ENCODE results near the gene CFAP45. TPM values are rescaled to one million over a fixed set of nuclear protein-coding genes. Genes with fewer than 3 reads are reported as not detected.

The CFAP45 gene
- total RNA-seq, 3 donors from 2014 or later = 0.82 to 1.2 (median 0.82) TPM

DNA sequence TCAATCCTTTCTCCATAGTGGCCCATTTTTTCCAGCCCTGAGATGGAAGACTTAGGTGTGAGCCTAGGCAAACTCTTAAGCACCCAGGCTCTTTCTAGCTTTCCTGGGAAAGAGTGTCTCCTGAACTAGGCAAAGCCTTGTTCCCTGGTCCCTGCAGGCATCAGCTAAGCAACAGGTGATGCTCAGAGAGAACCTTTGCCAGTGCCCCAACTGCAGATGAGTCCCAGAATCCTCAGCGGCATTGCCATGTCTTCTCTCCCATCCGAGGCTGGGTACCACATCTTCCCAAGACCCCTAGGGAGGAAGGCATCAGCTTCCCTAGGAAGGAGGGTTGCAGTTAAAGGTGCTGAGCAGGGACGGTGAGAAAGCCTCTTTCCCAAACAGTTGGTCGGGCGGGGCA, 29.3 kb downstream of the CFAP45 start:
- Mint-ChIP-seq H3K36me3 (ENCODE audit: insufficient read depth) (peaks cover 5% of the 10 kb centered on the region), H3K9me3 (no peaks in the 10 kb centered on the region)

DNA sequence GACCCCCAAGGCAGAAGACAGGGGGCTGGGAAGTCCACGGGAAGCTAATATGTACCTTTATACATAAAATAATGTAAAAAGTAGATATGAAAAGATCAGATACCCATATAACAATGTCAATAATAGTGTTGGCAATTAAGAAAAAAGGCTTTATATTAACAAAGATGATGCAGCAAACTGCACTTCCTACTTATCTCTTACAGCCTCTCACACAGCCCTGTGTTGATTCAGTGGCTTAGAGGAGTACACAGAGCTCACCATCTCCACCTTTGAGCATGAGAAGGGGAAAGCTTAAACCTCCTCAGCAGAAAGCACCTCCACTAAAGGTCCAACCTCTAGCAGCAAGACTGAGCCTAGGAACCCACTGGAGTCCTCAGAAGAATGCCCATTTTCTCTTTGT, 30.4 kb downstream of the CFAP45 start:
- Mint-ChIP-seq H3K9me3 (no peaks in the 10 kb centered on the region), H3K4me3 (no peak overlapping the region), H3K4me1 (ENCODE audit: low read depth) (peaks cover 11% of the 10 kb centered on the region), H3K36me3 (ENCODE audit: insufficient read depth) (peaks cover 5% of the 10 kb centered on the region), H3K27me3 (ENCODE audit: low read depth) (peaks cover 4% of the 10 kb centered on the region)
- ATAC-seq = no peak
- no peak for DNase-seq

More for the DNA sequence above, 29.3 kb downstream of the CFAP45 start:
- Mint-ChIP-seq H3K27me3 (ENCODE audit: low read depth) (peaks cover 4% of the 10 kb centered on the region), H3K4me1 (ENCODE audit: low read depth) (peaks cover 11% of the 10 kb centered on the region), H3K4me3 (no peak overlapping the region)
- no peak for ATAC-seq
- no peak for DNase-seq

DNA sequence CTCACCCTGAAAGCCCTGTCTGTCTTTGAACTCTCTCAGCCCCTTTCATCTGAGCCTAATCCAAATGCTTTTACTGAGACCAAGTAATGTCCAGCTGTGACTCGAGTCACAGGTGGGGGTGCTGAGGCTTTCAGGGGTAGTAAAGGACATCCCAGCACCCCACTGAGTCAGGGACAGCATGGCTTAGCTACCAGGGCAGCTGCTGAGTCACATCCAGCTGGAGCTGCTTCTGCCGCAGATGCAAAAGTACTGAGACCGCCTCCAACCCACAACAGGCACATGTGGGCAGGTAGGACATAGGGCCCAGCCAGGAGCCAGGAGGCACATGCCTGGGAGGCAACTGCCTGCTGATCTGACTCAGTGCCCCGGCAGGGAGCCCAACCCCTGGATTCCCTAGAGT, 30.8 kb downstream of the CFAP45 start:
- peaks cover 4% of the 10 kb centered on the region for H3K36me3 Mint-ChIP-seq (ENCODE audit: insufficient read depth)
- ATAC-seq (peak; percentile 43 to 50), DNase-seq (no peak)
- no peak overlapping the region for H3K4me3 Mint-ChIP-seq
- H3K9me3 Mint-ChIP-seq = no peaks in the 10 kb centered on the region
- H3K27me3 Mint-ChIP-seq (ENCODE audit: low read depth) = peaks cover 1% of the 10 kb centered on the region
- peaks cover 11% of the 10 kb centered on the region for H3K4me1 Mint-ChIP-seq (ENCODE audit: low read depth)

DNA sequence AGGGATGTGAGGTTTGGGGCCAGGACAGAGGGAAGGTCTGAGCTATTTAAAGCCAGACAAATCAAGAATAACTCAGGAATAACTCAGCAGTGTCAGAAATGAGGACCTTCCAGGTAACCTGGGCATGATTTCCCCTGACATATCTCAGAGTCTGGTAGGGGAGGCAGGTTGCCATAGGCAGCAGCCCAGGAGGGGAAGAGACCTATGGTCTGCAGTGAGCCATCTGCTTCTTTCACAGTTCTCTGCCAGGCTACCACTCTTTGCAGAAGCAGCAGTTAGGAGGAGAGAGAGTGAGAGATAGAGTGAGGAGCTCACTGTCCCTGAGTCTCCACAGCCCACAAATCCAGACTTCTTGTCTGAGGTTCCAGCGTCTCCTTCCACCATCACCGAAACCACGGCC, 31.2 kb downstream of the CFAP45 start:
- H3K4me1 Mint-ChIP-seq (ENCODE audit: low read depth) = peaks cover 11% of the 10 kb centered on the region
- ATAC-seq (no peak), DNase-seq (no peak)
- no peak overlapping the region for H3K4me3 Mint-ChIP-seq
- peaks cover 3% of the 10 kb centered on the region for H3K36me3 Mint-ChIP-seq (ENCODE audit: insufficient read depth)
- no peaks in the 10 kb centered on the region for H3K27me3 Mint-ChIP-seq (ENCODE audit: low read depth)
- H3K9me3 Mint-ChIP-seq = no peaks in the 10 kb centered on the region

DNA sequence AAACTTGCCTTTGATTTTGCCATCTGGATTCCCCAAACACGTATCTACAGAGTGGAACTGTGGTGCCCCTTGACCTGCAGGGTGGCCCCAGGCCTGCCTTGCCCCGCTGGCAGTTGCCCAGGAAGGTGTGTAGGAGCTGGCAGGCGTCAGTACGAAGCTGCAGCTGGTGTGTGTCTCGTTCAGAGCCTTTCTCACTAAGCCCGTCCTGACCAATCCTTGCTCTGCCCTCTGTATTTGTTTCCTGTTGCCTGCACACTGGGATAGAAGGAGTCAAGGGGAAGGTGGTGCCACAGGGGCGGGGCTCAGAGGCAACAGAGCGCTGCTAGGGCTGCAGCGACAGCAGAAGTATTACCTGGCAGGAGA, 32.3 kb downstream of the CFAP45 start:
- H3K9me3 Mint-ChIP-seq = no peaks in the 10 kb centered on the region

DNA sequence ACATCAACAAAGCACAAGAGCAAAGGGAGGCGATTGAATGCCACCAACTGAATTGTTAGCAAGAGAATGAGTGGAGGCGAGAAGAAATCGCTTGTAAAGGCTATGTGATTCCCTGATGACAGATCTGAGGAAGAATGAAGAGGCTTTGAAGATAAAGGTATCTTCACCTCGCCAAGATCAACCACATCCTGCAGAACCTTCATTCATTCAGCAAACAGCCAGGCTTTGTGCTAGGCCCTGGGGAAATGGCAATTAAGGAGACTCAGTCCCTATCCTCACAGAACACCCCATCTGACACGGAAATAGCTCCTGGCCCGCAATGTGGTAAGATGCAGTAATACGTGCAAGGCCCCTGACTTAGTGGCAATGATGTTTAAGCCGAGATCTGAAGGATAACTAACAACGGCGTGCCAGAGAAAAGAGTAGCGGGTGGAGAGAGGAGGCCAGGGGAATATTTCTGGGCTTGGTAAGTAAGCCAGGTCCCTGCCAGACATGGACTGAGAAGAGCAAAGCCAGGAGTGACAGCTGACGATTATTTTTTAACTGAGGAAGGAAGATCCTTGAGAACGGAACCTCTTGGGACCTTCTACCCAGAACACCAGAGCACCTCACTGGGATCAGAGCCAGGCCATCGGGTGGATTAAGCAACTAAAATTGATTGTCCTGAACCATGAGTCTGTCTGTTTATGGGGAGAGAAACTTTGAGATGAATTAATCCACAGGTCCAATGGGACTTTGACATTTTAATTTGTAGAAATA, 32.9 kb downstream of the CFAP45 start:
- no peak for DNase-seq
- ATAC-seq = no peak
- Mint-ChIP-seq H3K4me3 (no peak overlapping the region), H3K36me3 (ENCODE audit: insufficient read depth) (peaks cover 3% of the 10 kb centered on the region), H3K4me1 (ENCODE audit: low read depth) (peaks cover 11% of the 10 kb centered on the region), H3K27me3 (ENCODE audit: low read depth) (no peaks in the 10 kb centered on the region), H3K9me3 (no peaks in the 10 kb centered on the region)

More for the DNA sequence above, 32.3 kb downstream of the CFAP45 start:
- Mint-ChIP-seq H3K4me3 (no peak overlapping the region), H3K4me1 (ENCODE audit: low read depth) (peaks cover 11% of the 10 kb centered on the region), H3K36me3 (ENCODE audit: insufficient read depth) (peaks cover 3% of the 10 kb centered on the region), H3K27me3 (ENCODE audit: low read depth) (no peaks in the 10 kb centered on the region)
- DNase-seq = no peak
- ATAC-seq = no peak

DNA sequence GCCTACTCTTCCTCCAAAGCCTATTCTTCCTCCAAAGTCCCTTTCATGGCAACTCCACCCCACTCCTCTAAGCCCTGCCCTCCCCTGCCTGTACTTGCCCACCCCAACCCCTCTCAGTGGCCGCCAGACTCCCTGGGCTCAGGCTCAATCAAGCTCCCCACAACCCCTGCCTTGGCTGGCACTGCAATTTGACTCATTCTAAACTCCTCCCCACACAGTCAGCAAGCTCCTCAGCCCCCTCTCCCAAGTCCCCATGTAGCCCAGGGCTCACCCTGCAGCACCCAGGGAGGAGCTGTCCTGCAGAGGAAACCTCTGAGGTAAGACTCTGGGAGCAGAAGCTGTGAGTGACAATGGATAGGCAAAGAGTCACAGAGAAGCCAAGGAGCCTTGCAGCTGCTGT, 33.9 kb downstream of the CFAP45 start:
- ATAC-seq = no peak
- no peaks in the 10 kb centered on the region for H3K9me3 Mint-ChIP-seq
- H3K36me3 Mint-ChIP-seq (ENCODE audit: insufficient read depth) = no peaks in the 10 kb centered on the region
- no peak overlapping the region for H3K4me3 Mint-ChIP-seq
- no peak for DNase-seq
- H3K4me1 Mint-ChIP-seq (ENCODE audit: low read depth) = peaks cover 11% of the 10 kb centered on the region
- H3K27me3 Mint-ChIP-seq (ENCODE audit: low read depth) = no peaks in the 10 kb centered on the region

DNA sequence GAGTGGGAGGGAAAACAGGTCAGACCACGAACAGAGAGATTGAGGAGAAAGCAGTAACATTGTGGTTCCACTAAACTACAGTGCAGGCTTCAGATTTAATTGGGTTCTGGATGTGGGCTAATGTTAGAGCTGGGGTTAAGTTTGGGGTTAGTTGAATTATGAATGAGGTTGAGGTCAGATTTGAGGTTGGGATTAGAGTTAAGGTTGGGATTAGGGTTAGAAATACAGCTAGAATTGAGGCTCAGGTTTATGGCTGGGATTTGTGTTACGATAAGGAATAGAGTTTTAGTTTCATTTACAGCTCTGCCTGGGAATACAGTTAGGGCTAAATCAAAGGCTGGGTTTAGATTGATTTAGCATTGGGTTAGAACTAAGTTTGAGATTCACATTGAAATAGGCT, 35.7 kb downstream of the CFAP45 start:
- Mint-ChIP-seq H3K9me3 (no peaks in the 10 kb centered on the region), H3K4me3 (no peak overlapping the region), H3K36me3 (ENCODE audit: insufficient read depth) (no peaks in the 10 kb centered on the region), H3K27me3 (ENCODE audit: low read depth) (no peaks in the 10 kb centered on the region), H3K4me1 (ENCODE audit: low read depth) (peaks cover 11% of the 10 kb centered on the region)
- DNase-seq (no peak), ATAC-seq (no peak)

DNA sequence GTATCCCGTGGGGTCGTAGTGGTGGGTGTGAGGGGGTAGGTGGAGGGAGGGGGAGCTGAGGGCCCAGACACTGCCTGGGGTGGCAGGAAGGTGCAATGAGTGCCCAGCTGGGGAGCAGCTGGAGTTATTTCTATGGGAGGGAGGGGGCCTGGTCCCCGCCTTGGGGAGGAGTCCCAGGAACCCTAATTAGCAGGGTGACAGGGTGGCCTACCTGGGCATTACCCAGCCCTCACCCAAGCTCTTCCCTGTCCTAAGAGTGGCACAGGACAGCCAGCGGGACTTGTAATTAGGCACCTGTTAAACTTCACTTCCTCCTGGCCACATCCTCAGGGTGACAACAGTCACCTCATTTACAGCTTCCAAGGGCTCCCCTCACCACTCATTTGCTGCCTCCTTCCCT, 37.4 kb downstream of the CFAP45 start, which contains the start of gene VSIG8:
VSIG8 (minus strand) TSS at position 101 of the 400 bp plus-strand sequence. CDS start 136 bp downstream, outside the sequence.
- ATAC-seq (no peak), DNase-seq (no peak)
- Mint-ChIP-seq H3K27me3 (ENCODE audit: low read depth) (no peaks in the 10 kb centered on the region), H3K36me3 (ENCODE audit: insufficient read depth) (no peaks in the 10 kb centered on the region), H3K9me3 (no peaks in the 10 kb centered on the region), H3K4me1 (ENCODE audit: low read depth) (peaks cover 11% of the 10 kb centered on the region), H3K4me3 (no peak within 1 kb of the TSS)

DNA sequence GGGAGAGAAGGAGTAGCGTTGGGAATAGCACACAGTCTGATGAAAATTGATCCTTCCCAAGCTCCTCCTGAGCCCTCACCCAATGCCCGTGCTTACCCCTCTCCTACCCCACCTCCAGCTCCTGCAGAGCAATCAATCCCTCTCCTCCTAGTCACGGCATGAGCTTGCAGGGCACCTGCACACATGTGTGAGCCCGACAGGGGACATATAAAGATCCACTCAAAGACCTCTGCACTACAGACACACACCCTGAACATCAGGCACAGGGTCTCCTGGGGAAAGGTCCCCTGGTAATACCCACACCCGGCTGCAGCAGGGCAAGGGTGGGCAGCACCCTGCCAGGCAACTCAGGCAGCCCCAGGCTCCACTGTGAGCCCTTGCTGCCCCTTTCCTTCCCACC, 37.9 kb downstream of the CFAP45 start:
- H3K27me3 Mint-ChIP-seq (ENCODE audit: low read depth) = no peaks in the 10 kb centered on the region
- DNase-seq = no peak
- no peaks in the 10 kb centered on the region for H3K9me3 Mint-ChIP-seq
- ATAC-seq = no peak
- H3K4me3 Mint-ChIP-seq = no peak overlapping the region
- peaks cover 9% of the 10 kb centered on the region for H3K4me1 Mint-ChIP-seq (ENCODE audit: low read depth)
- no peaks in the 10 kb centered on the region for H3K36me3 Mint-ChIP-seq (ENCODE audit: insufficient read depth)

DNA sequence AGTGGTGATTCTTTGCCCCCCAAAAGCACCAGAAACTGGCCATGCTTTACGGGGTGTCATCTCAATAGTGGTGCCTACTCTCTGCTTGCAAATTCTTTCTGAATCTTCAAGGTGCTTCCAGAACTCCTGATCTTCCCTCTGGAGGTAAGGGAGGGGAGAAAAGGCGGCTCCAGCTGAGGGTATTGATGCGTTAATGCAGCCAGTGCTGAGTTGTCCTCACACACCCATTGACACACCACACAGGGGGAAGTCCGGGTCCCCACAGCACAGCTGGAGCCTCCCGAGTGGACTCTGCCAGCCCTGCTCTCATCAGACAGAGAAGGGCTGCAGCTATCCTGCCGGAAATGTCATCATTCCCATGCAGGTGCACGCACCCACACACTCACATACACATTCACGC, 38.7 kb downstream of the CFAP45 start:
- DNase-seq (no peak), ATAC-seq (no peak)
- H3K4me3 Mint-ChIP-seq = no peak overlapping the region
- no peaks in the 10 kb centered on the region for H3K27me3 Mint-ChIP-seq (ENCODE audit: low read depth)
- H3K4me1 Mint-ChIP-seq (ENCODE audit: low read depth) = peaks cover 1% of the 10 kb centered on the region
- no peaks in the 10 kb centered on the region for H3K9me3 Mint-ChIP-seq
- H3K36me3 Mint-ChIP-seq (ENCODE audit: insufficient read depth) = no peaks in the 10 kb centered on the region

DNA sequence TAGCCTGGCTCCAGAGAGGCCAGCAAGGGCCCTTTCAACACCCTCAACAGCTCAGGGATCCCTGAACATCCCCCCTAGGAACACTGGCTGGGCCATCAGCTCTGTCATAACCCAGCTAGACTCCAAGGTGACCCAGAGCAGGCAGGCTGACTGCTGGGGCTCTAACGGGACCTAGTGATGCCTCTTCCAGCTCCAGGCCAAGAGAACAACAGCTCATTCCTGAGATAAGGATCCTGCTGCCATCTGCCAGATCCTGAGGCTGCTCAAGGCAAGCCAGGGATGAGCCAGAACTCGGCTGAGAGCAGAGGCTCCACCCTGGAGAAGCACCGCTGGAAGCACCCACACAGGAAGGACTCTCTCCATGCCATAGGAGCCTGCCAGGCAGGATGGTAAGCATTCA, 39.5 kb downstream of the CFAP45 start:
- H3K27me3 Mint-ChIP-seq (ENCODE audit: low read depth) = no peaks in the 10 kb centered on the region
- no peak for DNase-seq
- H3K4me3 Mint-ChIP-seq = no peak overlapping the region
- no peaks in the 10 kb centered on the region for H3K9me3 Mint-ChIP-seq
- H3K4me1 Mint-ChIP-seq (ENCODE audit: low read depth) = peaks cover under 1% of the 10 kb centered on the region
- ATAC-seq = no peak
- H3K36me3 Mint-ChIP-seq (ENCODE audit: insufficient read depth) = no peaks in the 10 kb centered on the region

DNA sequence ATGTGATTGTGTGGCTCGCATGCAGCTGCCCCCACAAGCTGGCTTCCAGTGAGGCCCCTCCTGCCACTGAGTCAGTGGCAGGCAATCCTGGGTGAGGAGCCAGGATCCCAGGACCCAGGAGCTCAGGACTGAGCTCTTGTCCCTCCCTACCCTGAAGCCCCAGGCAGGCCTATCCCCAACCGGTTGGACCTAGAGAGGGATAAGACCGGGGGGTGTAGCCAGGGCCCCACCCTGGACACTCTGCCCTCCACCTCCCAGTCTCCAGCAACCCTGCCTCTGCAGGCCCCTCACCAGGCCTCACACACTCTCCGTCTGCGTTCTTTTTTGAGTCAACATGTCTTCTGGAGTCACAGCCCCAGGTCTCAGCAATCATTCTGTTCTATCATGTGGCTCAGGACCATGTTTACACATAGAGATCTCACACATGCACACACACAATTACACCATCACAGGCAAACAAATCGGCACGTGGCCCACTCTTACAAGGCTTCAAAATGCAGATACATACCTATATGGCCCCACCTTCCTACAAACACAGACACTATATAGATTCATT, 40.1 kb downstream of the CFAP45 start:
- ATAC-seq = no peak
- no peak overlapping the region for H3K4me3 Mint-ChIP-seq

DNA sequence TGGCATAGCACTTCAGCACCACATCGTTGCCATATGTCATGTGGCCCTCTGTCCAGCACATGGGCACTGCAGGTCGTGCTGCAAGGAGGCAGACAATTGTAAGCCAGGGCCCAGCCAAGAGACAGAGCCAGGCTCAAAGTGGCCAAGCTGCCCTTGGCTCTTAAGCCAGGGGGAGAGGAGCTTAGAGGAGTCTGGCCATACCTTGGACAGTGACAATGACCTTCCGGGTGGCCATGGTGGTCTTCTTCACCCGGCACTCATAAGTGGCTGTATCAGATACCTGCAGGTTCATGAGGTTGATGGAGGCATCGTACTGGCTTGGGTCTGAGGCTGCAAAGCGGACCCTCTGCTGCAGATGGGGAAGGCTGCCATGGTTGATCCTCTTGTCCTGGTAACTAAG, 42.1 kb downstream of the CFAP45 start:
- Mint-ChIP-seq H3K4me1 (ENCODE audit: low read depth) (peaks cover 11% of the 10 kb centered on the region), H3K27me3 (ENCODE audit: low read depth) (no peaks in the 10 kb centered on the region), H3K36me3 (ENCODE audit: insufficient read depth) (no peaks in the 10 kb centered on the region), H3K9me3 (no peaks in the 10 kb centered on the region), H3K4me3 (no peak overlapping the region)
- ATAC-seq (no peak), DNase-seq (no peak)

More for the DNA sequence above, 40.1 kb downstream of the CFAP45 start:
- no peaks in the 10 kb centered on the region for H3K27me3 Mint-ChIP-seq (ENCODE audit: low read depth)
- no peaks in the 10 kb centered on the region for H3K9me3 Mint-ChIP-seq
- DNase-seq = no peak
- peaks cover 5% of the 10 kb centered on the region for H3K4me1 Mint-ChIP-seq (ENCODE audit: low read depth)
- H3K36me3 Mint-ChIP-seq (ENCODE audit: insufficient read depth) = no peaks in the 10 kb centered on the region

DNA sequence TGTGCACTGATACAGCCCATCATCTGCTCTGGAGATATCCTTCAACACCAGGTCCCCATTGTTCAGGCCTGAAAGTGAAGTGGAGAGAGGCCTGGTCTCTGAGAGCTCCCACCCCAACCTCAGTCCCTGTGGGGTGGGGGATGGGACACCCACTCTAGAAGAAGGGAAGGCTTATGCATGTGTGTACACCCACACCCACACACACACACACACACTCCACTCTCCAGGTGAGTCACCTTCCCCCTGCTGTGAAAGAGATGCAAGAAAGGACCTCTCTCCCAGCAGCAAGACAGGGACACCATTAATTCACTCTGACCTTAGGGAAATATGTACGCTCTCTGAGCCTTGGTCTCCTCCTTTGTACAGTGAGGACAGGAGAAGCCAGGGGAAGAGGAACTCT, 43.4 kb downstream of the CFAP45 start:
- no peak overlapping the region for H3K4me3 Mint-ChIP-seq
- no peaks in the 10 kb centered on the region for H3K9me3 Mint-ChIP-seq
- peaks cover 14% of the 10 kb centered on the region for H3K4me1 Mint-ChIP-seq (ENCODE audit: low read depth)
- H3K27me3 Mint-ChIP-seq (ENCODE audit: low read depth) = no peaks in the 10 kb centered on the region
- ATAC-seq (no peak), DNase-seq (no peak)
- H3K36me3 Mint-ChIP-seq (ENCODE audit: insufficient read depth) = no peaks in the 10 kb centered on the region

All from activated T-cell treated with anti-CD3 and anti-CD28 coated beads, Interleukin-2, amount 50 U/mL, for 4 hours (primary cell).